22Rv1 (cell line): ENCODE measurements around the gene SBNO1.

Source experiments
- H3K27ac ChIP-seq: fragments of 450-650 bp; 2 replicates; pipeline ENCODE4 v1.5.1; 2017
- ZFX ChIP-seq: fragments of 450-650 bp; IDR thresholded peaks from 2 replicates; pipeline ENCODE4 v1.6.1; 2017; ENCODE audit warnings: antibody characterized with exemption, borderline replicate concordance
- TF ChIP-seq, protein P1 (sequence below): fragments of 450-650 bp; IDR thresholded peaks from 2 replicates; pipeline ENCODE4 v1.5.1; 2017; ENCODE audit warnings: mild to moderate bottlenecking

SBNO1 gene

DNA sequence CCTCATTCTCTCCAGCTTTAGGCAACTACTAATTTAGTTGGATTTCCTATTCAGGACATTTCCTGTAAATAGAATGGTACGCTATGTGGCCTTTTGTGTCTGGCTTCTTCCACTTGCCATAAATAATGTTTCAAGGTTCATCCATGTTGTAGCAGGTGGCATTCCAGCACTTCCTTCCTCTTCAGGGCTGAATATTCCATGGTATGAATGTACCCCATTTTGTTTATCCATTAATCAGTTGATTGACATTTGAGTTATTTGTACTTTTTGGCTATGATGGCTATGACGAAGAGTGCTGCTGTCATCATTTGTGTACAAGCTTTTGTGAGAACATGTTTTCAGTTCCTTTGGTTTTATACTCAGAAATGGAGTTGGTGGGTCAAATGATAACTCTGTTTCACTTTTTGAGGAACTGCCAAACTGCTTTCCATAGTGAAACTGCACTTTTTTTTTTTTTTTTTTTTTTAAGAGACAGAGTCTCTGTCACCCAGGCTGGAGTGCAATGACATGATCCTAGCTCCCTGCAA, 86.5 kb downstream of the SBNO1 start:
- no peak for TF ChIP-seq ZFX
- TF ChIP-seq, protein P1, sequence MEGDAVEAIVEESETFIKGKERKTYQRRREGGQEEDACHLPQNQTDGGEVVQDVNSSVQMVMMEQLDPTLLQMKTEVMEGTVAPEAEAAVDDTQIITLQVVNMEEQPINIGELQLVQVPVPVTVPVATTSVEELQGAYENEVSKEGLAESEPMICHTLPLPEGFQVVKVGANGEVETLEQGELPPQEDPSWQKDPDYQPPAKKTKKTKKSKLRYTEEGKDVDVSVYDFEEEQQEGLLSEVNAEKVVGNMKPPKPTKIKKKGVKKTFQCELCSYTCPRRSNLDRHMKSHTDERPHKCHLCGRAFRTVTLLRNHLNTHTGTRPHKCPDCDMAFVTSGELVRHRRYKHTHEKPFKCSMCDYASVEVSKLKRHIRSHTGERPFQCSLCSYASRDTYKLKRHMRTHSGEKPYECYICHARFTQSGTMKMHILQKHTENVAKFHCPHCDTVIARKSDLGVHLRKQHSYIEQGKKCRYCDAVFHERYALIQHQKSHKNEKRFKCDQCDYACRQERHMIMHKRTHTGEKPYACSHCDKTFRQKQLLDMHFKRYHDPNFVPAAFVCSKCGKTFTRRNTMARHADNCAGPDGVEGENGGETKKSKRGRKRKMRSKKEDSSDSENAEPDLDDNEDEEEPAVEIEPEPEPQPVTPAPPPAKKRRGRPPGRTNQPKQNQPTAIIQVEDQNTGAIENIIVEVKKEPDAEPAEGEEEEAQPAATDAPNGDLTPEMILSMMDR = no peak
- no peak overlapping the region for H3K27ac ChIP-seq

DNA sequence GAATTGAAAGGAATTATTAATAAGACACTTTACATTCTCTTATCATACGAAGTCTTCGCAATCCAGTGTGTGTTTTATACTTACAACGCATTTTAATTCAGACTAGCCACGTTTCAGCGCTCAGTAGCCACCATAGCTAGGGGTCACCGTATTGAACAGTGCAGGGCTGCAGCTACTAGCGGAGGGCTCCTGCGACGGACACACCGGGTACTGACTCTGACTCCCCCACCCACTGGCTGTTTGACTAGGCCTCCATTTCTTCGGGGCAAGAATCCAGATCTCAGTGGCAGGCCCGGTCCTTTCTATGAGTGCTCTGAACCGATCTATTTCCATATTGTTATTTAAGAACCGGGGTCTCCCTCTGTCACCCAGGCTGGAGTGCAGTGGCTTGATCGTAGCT, 91.5 kb downstream of the SBNO1 start:
- peak overlapping the region; percentile 93; the same call in 1 of the 2 replicates for H3K27ac ChIP-seq
- TF ChIP-seq ZFX = no peak

DNA sequence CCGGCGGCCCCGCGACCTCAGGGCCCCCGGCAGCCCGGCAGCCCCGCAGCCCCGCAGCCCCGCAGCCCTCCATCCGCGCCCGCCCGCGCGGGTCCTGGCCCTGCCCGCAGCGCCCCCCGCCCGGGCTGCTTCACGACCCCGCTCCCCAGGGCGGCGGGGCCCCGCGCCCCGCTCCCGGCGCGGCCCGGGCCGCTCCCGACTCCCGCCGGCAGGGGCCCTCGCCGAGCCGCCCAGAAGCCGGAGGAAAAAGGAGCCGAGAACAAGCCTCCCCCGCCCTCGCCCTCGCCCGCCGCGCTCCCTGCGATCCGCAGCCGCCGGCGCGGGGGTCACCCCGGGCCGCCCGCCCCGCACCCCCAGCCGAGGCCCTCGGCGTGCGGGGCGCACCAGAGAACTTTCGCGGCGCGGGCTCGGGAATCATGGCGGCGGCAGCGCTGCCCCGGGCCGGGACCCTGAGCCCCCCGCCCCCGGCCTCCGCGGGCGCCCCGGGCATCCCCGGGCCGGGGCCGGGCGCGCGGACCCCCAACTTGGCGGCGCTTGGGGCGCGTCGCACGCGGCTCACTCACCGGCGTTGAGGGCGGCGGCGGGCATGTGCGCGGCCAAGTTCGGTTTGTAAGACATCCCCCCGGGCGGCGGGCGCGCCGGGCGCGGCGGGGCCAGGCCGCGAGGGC, 93.5 kb downstream of the SBNO1 start:
- TF ChIP-seq, protein P1 = peak; percentile 98
- no peak for TF ChIP-seq ZFX
- H3K27ac ChIP-seq = peak overlapping the region; percentile 93

DNA sequence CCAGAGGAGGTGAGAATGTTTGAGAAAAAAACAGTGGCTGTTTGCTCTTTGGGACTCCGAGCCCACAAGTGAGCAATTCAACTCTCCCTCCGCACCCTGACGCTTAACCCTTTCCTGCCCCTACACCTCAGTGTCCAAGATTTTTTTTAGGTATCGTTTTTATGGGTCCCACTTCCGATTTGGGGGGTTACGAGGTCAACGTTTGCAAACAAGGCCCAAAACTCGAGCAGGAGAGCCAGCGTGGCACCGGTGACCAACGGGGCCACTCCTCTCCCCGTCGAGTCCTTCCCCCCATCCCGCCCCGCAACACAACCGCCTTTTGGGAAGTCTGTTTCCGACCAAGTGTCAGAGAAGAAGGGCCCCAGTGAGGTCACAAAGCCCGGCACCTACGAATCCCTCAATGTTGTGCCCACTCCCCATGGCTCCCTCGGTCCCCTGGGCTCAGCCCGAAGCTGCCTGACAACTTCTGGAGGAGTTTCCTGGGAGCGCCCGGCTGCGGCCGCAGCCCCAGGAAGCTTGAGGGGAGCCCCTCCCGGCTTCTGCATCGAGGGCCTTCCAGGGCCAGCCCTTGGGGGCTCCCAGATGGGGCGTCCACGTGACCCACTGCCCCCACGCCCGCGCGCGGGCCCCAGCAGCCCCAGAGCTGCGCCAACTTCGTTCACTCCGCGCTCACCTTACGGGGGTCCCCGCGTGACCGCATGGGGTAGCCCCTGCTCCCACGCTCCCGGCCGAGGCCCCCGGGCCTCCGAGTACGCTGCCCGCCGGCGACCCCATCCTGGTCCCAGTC, 94.2 kb downstream of the SBNO1 start:
- TF ChIP-seq, protein P1 = no peak
- TF ChIP-seq ZFX = no peak
- H3K27ac ChIP-seq = peak overlapping the region; percentile 93

DNA sequence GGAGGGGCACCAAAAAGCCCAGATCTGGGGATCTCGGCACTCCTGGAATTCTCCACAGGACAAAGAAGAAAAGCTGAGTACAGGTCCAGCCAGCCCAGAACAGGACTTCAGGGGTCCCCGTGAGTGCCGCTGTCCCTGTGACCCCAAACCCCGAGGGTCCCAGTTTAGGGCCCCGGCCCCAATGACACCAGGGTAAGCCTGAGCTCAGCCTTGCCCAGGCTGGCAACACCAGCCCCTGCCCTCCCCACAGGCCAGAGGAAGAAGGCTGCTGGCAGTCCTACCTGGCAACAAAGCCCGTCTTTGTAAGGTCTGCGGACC, 94.8 kb downstream of the SBNO1 start:
- no peak for TF ChIP-seq ZFX
- TF ChIP-seq, protein P1 = no peak
- peak overlapping the region; percentile 93 for H3K27ac ChIP-seq

DNA sequence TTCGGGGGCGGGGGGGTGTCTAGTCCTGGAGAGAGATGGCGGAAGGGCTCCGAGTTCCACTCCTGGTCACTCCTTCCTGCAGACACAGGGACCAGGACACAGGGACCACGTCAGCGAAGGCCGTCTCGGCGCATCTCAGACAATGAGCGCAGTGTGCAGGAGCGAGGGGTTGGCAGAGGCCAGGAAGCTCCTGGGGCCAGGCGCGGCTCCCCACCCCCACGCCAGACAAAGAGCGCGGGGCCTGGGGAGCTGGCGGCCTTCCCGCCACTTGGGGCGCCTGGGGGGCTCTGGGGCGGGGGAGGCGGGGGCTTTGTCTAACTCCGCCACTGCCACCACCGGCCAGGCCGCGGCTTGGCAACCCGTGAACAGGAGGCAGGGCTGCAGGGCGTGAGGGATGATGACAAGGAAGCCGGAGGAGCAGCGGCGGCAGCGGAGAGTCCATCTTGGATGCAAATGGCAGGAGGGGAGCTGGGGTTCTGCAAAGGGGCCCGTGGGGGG, 95.2 kb downstream of the SBNO1 start:
- peak overlapping the region; percentile 93; the same call in 1 of the 2 replicates for H3K27ac ChIP-seq
- no peak for TF ChIP-seq ZFX
- TF ChIP-seq, protein P1 = no peak

DNA sequence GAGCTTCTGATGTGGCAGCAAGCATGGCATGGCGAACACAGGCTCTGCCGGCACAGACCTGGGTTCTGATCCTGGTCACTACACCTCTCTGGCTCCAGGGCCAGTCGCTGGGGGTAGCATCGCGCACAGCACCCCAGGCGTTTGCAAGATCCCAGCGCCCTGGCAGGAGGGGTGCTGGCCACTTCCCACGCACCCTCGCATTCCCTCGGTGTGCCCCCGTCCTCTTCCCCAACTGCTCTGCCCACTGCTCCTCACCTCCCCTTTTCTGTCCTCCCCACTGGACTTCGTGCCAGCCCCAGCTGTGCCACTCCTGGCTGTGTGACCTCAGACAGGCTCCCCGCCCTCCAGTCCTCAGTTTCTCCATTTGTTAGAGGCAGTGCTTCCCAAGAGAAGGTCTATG, 95.8 kb downstream of the SBNO1 start:
- TF ChIP-seq ZFX = no peak
- TF ChIP-seq, protein P1 = no peak
- no peak overlapping the region for H3K27ac ChIP-seq
